Naive thymus-derived CD8-positive, alpha-beta T cell (primary cell): ENCODE results near the gene CWF19L1. TPM values are rescaled to one million over a fixed set of nuclear protein-coding genes. Genes with fewer than 3 reads are reported as not detected.
"Not testable (repeated sequence)": the region's sequence is repeated elsewhere in the genome, so short reads cannot be mapped to it uniquely, and the experiment has no call there.

Experiments used
- ATAC-seq, 2 donors: fragments of 150-1000 bp; cut with Tn5 transposase in 1 of 2; sonication (Bioruptor Pico), chemical (Tn5 transposase) in 1 of 2; 1 replicate in 1 of 2; 2 replicates in 1 of 2; pipeline ENCODE4 v1.10.0; 2021; ENCODE audit warnings: mild to moderate bottlenecking in 2 of 2, moderate library complexity in 2 of 2
- POLR2A ChIA-PET: fragments of 350-600 bp; sonication (Branson Sonifier 250); formaldehyde crosslinking; loops from one replicate; lab custom pipeline; 2021; ENCODE audit warnings: antibody characterized with exemption; lab: Charles Lee
- DNase-seq, 10 donors: peaks; one replicate each; pipeline versions ENCODE4 v3.0.0 to v3.0.0-alpha.2; 2020 to 2022
- H3K27ac Mint-ChIP-seq, 10 donors: one replicate each; pipeline ENCODE4 v1.8.0; 2020 to 2022; ENCODE audit warnings: mild to moderate bottlenecking in 10 of 10, mixed read lengths in 10 of 10, moderate library complexity in 4 of 10, inconsistent platforms in 1 of 10
- H3K27me3 Mint-ChIP-seq, 5 donors: one replicate each; pipeline ENCODE4 v1.8.0; 2021 to 2022; ENCODE audit warnings: mixed read lengths in 5 of 5
- H3K36me3 Mint-ChIP-seq, 3 donors: one replicate each; pipeline ENCODE4 v1.8.0; 2020 to 2022; ENCODE audit warnings: mixed read lengths in 3 of 3, mild to moderate bottlenecking in 2 of 3, inconsistent platforms in 1 of 3
- H3K4me1 Mint-ChIP-seq, 4 donors: one replicate each; pipeline ENCODE4 v1.8.0; 2021 to 2022; ENCODE audit warnings: mixed read lengths in 4 of 4
- H3K4me3 Mint-ChIP-seq, 10 donors: one replicate each; pipeline ENCODE4 v1.8.0; 2020 to 2022; ENCODE audit warnings: mild to moderate bottlenecking in 10 of 10, mixed read lengths in 10 of 10, moderate library complexity in 6 of 10, inconsistent platforms in 1 of 10
- H3K9me3 Mint-ChIP-seq, 9 donors: one replicate each; pipeline ENCODE4 v1.8.0; 2020 to 2022; ENCODE audit warnings: mixed read lengths in 9 of 9, mild to moderate bottlenecking in 3 of 9, inconsistent platforms in 1 of 9, moderate library complexity in 1 of 9
- polyA plus RNA-seq, 3 donors: library from polyadenylated mRNA; unstranded; fragments of 300-500 nt; fragmentation: Illumina TruSeq; gene quantifications; one replicate each; pipeline ENCODE4 v1.2.3, GENCODE V29; 2021
- total RNA-seq, 8 experiments: library from RNA in 2 of 8; stranded (reverse) in 2 of 8; gene quantifications; one replicate each; pipeline ENCODE4 v1.2.3 and lab custom pipeline; 2021 to 2026

The CWF19L1 gene
- total and polyA plus RNA-seq, 5 experiments from 2014 or later = 19.3 to 55.1 (median 38.7) TPM

GRCh38 chr10:100288196-100288595 is 20.8 kb upstream of the CWF19L1 start:
- no peak for ATAC-seq
- POLR2A ChIA-PET = no interaction called here
- peak overlapping the region in 4 of 10 donors; percentile 3 to 100 (median 76) for H3K4me3 Mint-ChIP-seq
- H3K9me3 Mint-ChIP-seq = no peaks in the 10 kb centered on the region
- H3K27ac Mint-ChIP-seq = peak overlapping the region in 5 of 10 donors; percentile 27 to 99 (median 98)
- peaks cover 19 to 43% (median 33%) of the 10 kb centered on the region in 4 donors for H3K4me1 Mint-ChIP-seq
- H3K36me3 Mint-ChIP-seq = peaks cover 0 to 5% (median 0%) of the 10 kb centered on the region in 3 donors
- no peak for DNase-seq
- peaks cover 0 to 3% (median under 1%) of the 10 kb centered on the region in 5 donors for H3K27me3 Mint-ChIP-seq

- H3K36me3 Mint-ChIP-seq = peaks cover 0 to 5% (median 0%) of the 10 kb centered on the region in 3 donors
- POLR2A ChIA-PET = interaction anchor here (1.0 to 1.1 kb wide), 2 partner anchors 21 to 39 kb away, joined by 3 read pairs; no protein-coding TSS in a partner anchor
- DNase-seq = no peak
- no peak for ATAC-seq
- H3K9me3 Mint-ChIP-seq = no peaks in the 10 kb centered on the region
- peak overlapping the region in 8 of 10 donors; percentile 3 to 100 (median 98) for H3K4me3 Mint-ChIP-seq
- peak overlapping the region in 9 of 10 donors; percentile 25 to 99 (median 98) for H3K27ac Mint-ChIP-seq
- H3K4me1 Mint-ChIP-seq = peaks cover 19 to 43% (median 33%) of the 10 kb centered on the region in 4 donors
- H3K27me3 Mint-ChIP-seq = peaks cover 0 to 3% (median 0%) of the 10 kb centered on the region in 5 donors
Measured at GRCh38 chr10:100287756-100288155, 20.3 kb upstream of the CWF19L1 start.

GRCh38 chr10:100286051-100287033 is 18.9 kb upstream of the CWF19L1 start, which contains the start of gene BLOC1S2:
TSS of gene BLOC1S2 (minus strand) at chr10:100286680. CDS start at chr10:100286659, 21 bp downstream.
- H3K4me1 Mint-ChIP-seq = peaks cover 19 to 43% (median 33%) of the 10 kb centered on the region in 4 donors
- ATAC-seq (peak; percentile 84 to 93), DNase-seq (peak; percentile 72 to 95 (median 87))
- POLR2A ChIA-PET = interaction anchor here (0.6 to 1.7 kb wide), 8 partner anchors 19 to 721 kb away, joined by 3 to 7 read pairs (median 3); partner anchors contain the start of genes CHUK and HIF1AN
- peaks cover 0 to 5% (median 0%) of the 10 kb centered on the region in 3 donors for H3K36me3 Mint-ChIP-seq
- peak within 1 kb of the TSS; percentile 98 to 99 (median 98) for H3K27ac Mint-ChIP-seq
- no peaks in the 10 kb centered on the region for H3K9me3 Mint-ChIP-seq
- peak within 1 kb of the TSS; percentile 97 to 100 (median 98) for H3K4me3 Mint-ChIP-seq
- no peaks in the 10 kb centered on the region for H3K27me3 Mint-ChIP-seq

- Mint-ChIP-seq H3K36me3 (peaks cover 0 to 13% (median 0%) of the 10 kb centered on the region in 3 donors), H3K4me1 (peaks cover 19 to 47% (median 35%) of the 10 kb centered on the region in 4 donors), H3K27ac (peak overlapping the region; percentile 21 to 99 (median 98)), H3K4me3 (peak overlapping the region; percentile 97 to 100 (median 98))
- POLR2A ChIA-PET = interaction anchor here (1.5 to 1.7 kb wide), 2 partner anchors 56 to 88 kb away, joined by 3 to 7 read pairs; partner anchors contain the start of gene CHUK
- H3K9me3 Mint-ChIP-seq, DNase-seq, ATAC-seq, H3K27me3 Mint-ChIP-seq: not testable (repeated sequence)
Measured at GRCh38 chr10:100285326-100285725, 17.9 kb upstream of the CWF19L1 start.

- peaks cover 0 to 30% (median 6%) of the 10 kb centered on the region in 3 donors for H3K36me3 Mint-ChIP-seq
- no peaks in the 10 kb centered on the region for H3K9me3 Mint-ChIP-seq
- DNase-seq (no peak), ATAC-seq (no peak)
- no peaks in the 10 kb centered on the region for H3K27me3 Mint-ChIP-seq
- POLR2A ChIA-PET = no interaction called here
- H3K4me3 Mint-ChIP-seq = no peak overlapping the region
- H3K27ac Mint-ChIP-seq = no peak overlapping the region
- H3K4me1 Mint-ChIP-seq = peaks cover 19 to 45% (median 35%) of the 10 kb centered on the region in 4 donors
Measured at GRCh38 chr10:100282907-100283306, 15.5 kb upstream of the CWF19L1 start.

GRCh38 chr10:100276971-100277370 is 9.5 kb upstream of the CWF19L1 start:
- H3K27me3 Mint-ChIP-seq, DNase-seq, H3K9me3 Mint-ChIP-seq, H3K27ac Mint-ChIP-seq, H3K4me1 Mint-ChIP-seq, ATAC-seq, H3K4me3 Mint-ChIP-seq: not testable (repeated sequence)
- H3K36me3 Mint-ChIP-seq = peaks cover 0 to 57% (median 13%) of the 10 kb centered on the region in 3 donors
- POLR2A ChIA-PET = interaction anchor here (0.7 kb wide), 1 partner anchor 69 kb away, joined by 4 read pairs; no protein-coding TSS in a partner anchor

- POLR2A ChIA-PET = no interaction called here
Measured at GRCh38 chr10:100265821-100266485, 1.5 kb downstream of the CWF19L1 start.

GRCh38 chr10:100254191-100254590 is 13.2 kb downstream of the CWF19L1 start:
- Mint-ChIP-seq H3K36me3 (peaks cover 19 to 98% (median 37%) of the 10 kb centered on the region in 3 donors), H3K4me1 (peaks cover 0 to 11% (median 4%) of the 10 kb centered on the region in 4 donors), H3K27me3 (no peaks in the 10 kb centered on the region), H3K9me3 (no peaks in the 10 kb centered on the region), H3K4me3 (no peak overlapping the region), H3K27ac (no peak overlapping the region)
- no peak for DNase-seq
- POLR2A ChIA-PET = interaction anchor here (0.9 kb wide), 1 partner anchor 9 kb away, joined by 3 read pairs; no protein-coding TSS in a partner anchor
- ATAC-seq = no peak

More at GRCh38 chr10:100265821-100266485, 1.5 kb downstream of the CWF19L1 start:
- Mint-ChIP-seq H3K27ac (peak overlapping the region in 8 of 10 donors; percentile 3 to 98 (median 76)), H3K4me1 (peaks cover 26 to 53% (median 45%) of the 10 kb centered on the region in 4 donors), H3K27me3 (no peaks in the 10 kb centered on the region), H3K36me3 (peaks cover 2 to 24% (median 5%) of the 10 kb centered on the region in 3 donors), H3K9me3 (no peaks in the 10 kb centered on the region), H3K4me3 (peak overlapping the region; percentile 77 to 100 (median 99))
- no peak for ATAC-seq
- DNase-seq = no peak

GRCh38 chr10:100253041-100253440 is 14.4 kb downstream of the CWF19L1 start:
- H3K9me3 Mint-ChIP-seq = no peaks in the 10 kb centered on the region
- ATAC-seq (no peak), DNase-seq (no peak)
- no peaks in the 10 kb centered on the region for H3K27me3 Mint-ChIP-seq
- no peak overlapping the region for H3K4me3 Mint-ChIP-seq
- peaks cover 0 to 7% (median 4%) of the 10 kb centered on the region in 4 donors for H3K4me1 Mint-ChIP-seq
- peaks cover 13 to 98% (median 38%) of the 10 kb centered on the region in 3 donors for H3K36me3 Mint-ChIP-seq
- POLR2A ChIA-PET = interaction anchor here (0.7 kb wide), 1 partner anchor 95 kb away, joined by 4 read pairs; no protein-coding TSS in a partner anchor
- H3K27ac Mint-ChIP-seq = no peak overlapping the region

- Mint-ChIP-seq H3K27ac (peak overlapping the region in 1 of 10 donors; percentile 15), H3K36me3 (peaks cover 6 to 93% (median 34%) of the 10 kb centered on the region in 3 donors)
Measured at GRCh38 chr10:100248820-100249219, 18.6 kb downstream of the CWF19L1 start.

GRCh38 chr10:100245484-100246220 is 21.8 kb downstream of the CWF19L1 start:
- Mint-ChIP-seq H3K27ac (peak overlapping the region in 1 of 10 donors; percentile 51), H3K27me3 (no peaks in the 10 kb centered on the region), H3K36me3 (peaks cover 0 to 93% (median 23%) of the 10 kb centered on the region in 3 donors), H3K9me3 (no peaks in the 10 kb centered on the region), H3K4me1 (peaks cover 0 to 3% (median under 1%) of the 10 kb centered on the region in 4 donors), H3K4me3 (no peak overlapping the region)
- POLR2A ChIA-PET = interaction anchor here (1.1 kb wide), 1 partner anchor 9 kb away, joined by 3 read pairs; no protein-coding TSS in a partner anchor
- no peak for DNase-seq
- ATAC-seq = no peak

More at GRCh38 chr10:100248820-100249219, 18.6 kb downstream of the CWF19L1 start:
- POLR2A ChIA-PET = interaction anchor here (1.0 kb wide), 1 partner anchor 117 kb away, joined by 3 read pairs; no protein-coding TSS in a partner anchor
- H3K4me1 Mint-ChIP-seq = peaks cover 0 to 3% (median 0%) of the 10 kb centered on the region in 4 donors
- DNase-seq (no peak), ATAC-seq (no peak)
- H3K27me3 Mint-ChIP-seq = no peaks in the 10 kb centered on the region
- no peaks in the 10 kb centered on the region for H3K9me3 Mint-ChIP-seq
- H3K4me3 Mint-ChIP-seq = no peak overlapping the region
